A549 (cell line): Measurements from ENCODE around the gene NFKBIE. TPM values are rescaled to one million over a fixed set of nuclear protein-coding genes. Genes with fewer than 3 reads are reported as not detected.
"Not testable (repeated sequence)": the region's sequence is repeated elsewhere in the genome, so short reads cannot be mapped to it uniquely, and the experiment has no call there.

ENCODE experiments used
- ATAC-seq, 2 experiments: fragments of 200-7000 bp in 1 of 2; fragments of >200 bp in 1 of 2; cut with Nextera tagmentation in 1 of 2; cut with Tn5 transposase in 1 of 2; 3 replicates each; pipeline versions ENCODE4 v1.8.0 to v1.9.1; 2018 to 2020; ENCODE audit warnings: mild to moderate bottlenecking in 1 of 2, moderate library complexity in 1 of 2
- CTCF ChIA-PET: fragments of 300-600 bp; sonication (Branson Sonifier 250); formaldehyde crosslinking; extraction: SDS; loops from one replicate; lab custom pipeline; 2021; ENCODE audit warnings: antibody characterized with exemption, inconsistent platforms; lab: Yijun Ruan, JAX
- POLR2A ChIA-PET: fragments of 350-600 bp; formaldehyde crosslinking; extraction: SDS; loops from one replicate; lab custom pipeline; 2021; ENCODE audit warnings: antibody characterized with exemption, inconsistent platforms; lab: Yijun Ruan, JAX
- DNase-seq, 2 experiments: peaks; one replicate each; pipeline versions ENCODE4 v3.0.0 to v3.0.0-alpha.2; 2011 to 2016; ENCODE audit warnings: low read depth in 1 of 2, low spot score in 1 of 2
- FAIRE-seq: peaks from 2 replicates; lab custom pipeline; 2011; peaks lifted over from hg19 to GRCh38; lab: Jason Lieb, UNC
- H3K27ac ChIP-seq, 2 experiments: fragments of >200 bp; sonication (Bioruptor Twin); formaldehyde crosslinking; 3 replicates each; pipeline ENCODE4 v1.5.1; 2016 to 2017
- H3K4me1 ChIP-seq: fragments of >200 bp; sonication (Bioruptor Twin); formaldehyde crosslinking; 3 replicates; pipeline ENCODE4 v1.6.1; 2016
- H3K4me2 ChIP-seq: fragments of >200 bp; sonication (Bioruptor Twin); formaldehyde crosslinking; 3 replicates; pipeline ENCODE4 v1.6.1; 2016
- H3K4me3 ChIP-seq: fragments of >200 bp; sonication (Bioruptor Twin); formaldehyde crosslinking; 3 replicates; pipeline ENCODE4 v1.5.1; 2016
- H3K9me3 ChIP-seq: fragments of >200 bp; sonication (Bioruptor Twin); formaldehyde crosslinking; 3 replicates; pipeline ENCODE4 v1.6.1; 2016
- CBX8 ChIP-seq: fragments of 200-600 bp; sonication (generic); IDR thresholded peaks from 2 replicates; pipeline ENCODE4 v1.6.1; 2016
- CEBPB ChIP-seq, 2 experiments: fragments of >200 bp in 1 of 2; sonication (Bioruptor Twin) in 1 of 2; formaldehyde crosslinking in 1 of 2; IDR thresholded peaks; 2 replicates each; pipeline ENCODE4 v1.6.1; 2012 to 2016
- FOXS1 ChIP-seq: fragments of 250-450 bp; sonication (Bioruptor Pico); IDR thresholded peaks from 2 replicates; pipeline ENCODE4 v1.5.0; 2020; ENCODE audit warnings: mild to moderate bottlenecking, moderate library complexity
- GATA3 ChIP-seq: IDR thresholded peaks from 2 replicates; pipeline ENCODE4 v1.6.1; 2012; ENCODE audit warnings: borderline replicate concordance
- HES2 ChIP-seq: fragments of >200 bp; sonication (Bioruptor Twin); formaldehyde crosslinking; IDR thresholded peaks from 2 replicates; pipeline ENCODE4 v1.6.1; 2016
- HOXB13 ChIP-seq: fragments of 250-450 bp; sonication (Bioruptor Pico); IDR thresholded peaks from 2 replicates; pipeline ENCODE4 v1.5.0; 2020; ENCODE audit warnings: low read depth, mild to moderate bottlenecking, moderate library complexity
- JUN ChIP-seq, 2 experiments: fragments of >200 bp; sonication (Bioruptor Twin); formaldehyde crosslinking; IDR thresholded peaks; 2 replicates in 1 of 2; 3 replicates in 1 of 2; pipeline ENCODE4 v1.6.1; 2016 to 2017
- KDM5A ChIP-seq: fragments of 200-600 bp; sonication (generic); IDR thresholded peaks from 2 replicates; pipeline ENCODE4 v1.6.1; 2016; ENCODE audit warnings: antibody characterized with exemption, mild to moderate bottlenecking
- NFE2L2 ChIP-seq: fragments of 150-350 bp; conservative IDR thresholded peaks from 2 replicates; pipeline ENCODE4 v1.6.1; 2014; ENCODE audit warnings: low read length
- NPAS2 ChIP-seq: fragments of 250-450 bp; sonication (Bioruptor Pico); IDR thresholded peaks from 2 replicates; pipeline ENCODE4 v1.8.0; 2022; ENCODE audit warnings: mild to moderate bottlenecking, moderate library complexity, borderline replicate concordance
- PHF8 ChIP-seq: fragments of 200-600 bp; sonication (generic); IDR thresholded peaks from 2 replicates; pipeline ENCODE4 v1.6.1; 2016; ENCODE audit warnings: low read depth, mild to moderate bottlenecking, antibody characterized with exemption, moderate library complexity, borderline replicate concordance
- POLR2A ChIP-seq: IDR thresholded peaks from 2 replicates; pipeline ENCODE4 v1.6.1; 2012; ENCODE audit warnings: mild to moderate bottlenecking, low read length
- POLR2AphosphoS2 ChIP-seq: conservative IDR thresholded peaks from 2 replicates; pipeline ENCODE4 v1.6.1; 2012; ENCODE audit warnings: low read length, improper control_type of control experiment, inconsistent platforms
- SMC3 ChIP-seq: fragments of >200 bp; sonication (Bioruptor Twin); formaldehyde crosslinking; IDR thresholded peaks from 3 replicates; pipeline ENCODE4 v1.6.1; 2018; ENCODE audit warnings: inconsistent platforms
- WGBS: methylation state at CpG from one replicate; pipeline ENCODE4 v1.1.6; 2017; ENCODE audit errors: missing lambda C conversion rate; 5-methylcytosine and 5-hydroxymethylcytosine counted together
- polyA minus RNA-seq: library from RNA; depleted of rRNA, polyadenylated mRNA; stranded (reverse); fragments of >200 nt; gene quantifications from 2 replicates; pipeline ENCODE4 v1.2.3, GENCODE V29; 2011; rRNA and poly(A)+ RNA removed
- polyA plus RNA-seq, 4 experiments: library from polyadenylated mRNA; depleted of rRNA in 3 of 4; stranded (reverse); fragments of >200 nt; fragmentation: RNase III in 1 of 4; extraction: RNeasy Plus Mini Kit Qiagen cat#74134 plus additional on column Dnase treatment in 1 of 4; gene quantifications; 2 replicates in 3 of 4; 3 replicates in 1 of 4; pipeline ENCODE4 v1.2.3, GENCODE V29; 2011 to 2017
- TF ChIP-seq, protein P1 (sequence below): fragments of >200 bp; sonication (Bioruptor Twin); formaldehyde crosslinking; IDR thresholded peaks from 3 replicates; pipeline ENCODE4 v1.5.1; 2016
- TF ChIP-seq, protein P2 (sequence below): IDR thresholded peaks from 2 replicates; pipeline ENCODE4 v1.6.1; 2012
- TF ChIP-seq, protein P3 (sequence below): fragments of 150-350 bp; IDR thresholded peaks from 2 replicates; pipeline ENCODE4 v1.6.1; 2014; ENCODE audit warnings: low read depth, mild to moderate bottlenecking, low read length

NFKBIE gene, protein sequence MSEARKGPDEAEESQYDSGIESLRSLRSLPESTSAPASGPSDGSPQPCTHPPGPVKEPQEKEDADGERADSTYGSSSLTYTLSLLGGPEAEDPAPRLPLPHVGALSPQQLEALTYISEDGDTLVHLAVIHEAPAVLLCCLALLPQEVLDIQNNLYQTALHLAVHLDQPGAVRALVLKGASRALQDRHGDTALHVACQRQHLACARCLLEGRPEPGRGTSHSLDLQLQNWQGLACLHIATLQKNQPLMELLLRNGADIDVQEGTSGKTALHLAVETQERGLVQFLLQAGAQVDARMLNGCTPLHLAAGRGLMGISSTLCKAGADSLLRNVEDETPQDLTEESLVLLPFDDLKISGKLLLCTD
- polyA plus RNA-seq (2011; rRNA removed) (6.2 and 6.3 TPM in 2 replicates), polyA plus RNA-seq (2017; fragmentation: RNase III; extraction: RNeasy Plus Mini Kit Qiagen cat#74134 plus additional on column Dnase treatment) (5.6 to 9.1 TPM (median 6.0 TPM) in 3 replicates), polyA minus RNA-seq (2.8 and 4.1 TPM in 2 replicates)
- 8.2 and 10.8 TPM in 2 replicates for polyA plus RNA-seq (2012; cell fraction: cytosol; rRNA removed)
- polyA plus RNA-seq (2012; cell fraction: nucleus; rRNA removed) = 13.6 and 19.5 TPM in 2 replicates

DNA sequence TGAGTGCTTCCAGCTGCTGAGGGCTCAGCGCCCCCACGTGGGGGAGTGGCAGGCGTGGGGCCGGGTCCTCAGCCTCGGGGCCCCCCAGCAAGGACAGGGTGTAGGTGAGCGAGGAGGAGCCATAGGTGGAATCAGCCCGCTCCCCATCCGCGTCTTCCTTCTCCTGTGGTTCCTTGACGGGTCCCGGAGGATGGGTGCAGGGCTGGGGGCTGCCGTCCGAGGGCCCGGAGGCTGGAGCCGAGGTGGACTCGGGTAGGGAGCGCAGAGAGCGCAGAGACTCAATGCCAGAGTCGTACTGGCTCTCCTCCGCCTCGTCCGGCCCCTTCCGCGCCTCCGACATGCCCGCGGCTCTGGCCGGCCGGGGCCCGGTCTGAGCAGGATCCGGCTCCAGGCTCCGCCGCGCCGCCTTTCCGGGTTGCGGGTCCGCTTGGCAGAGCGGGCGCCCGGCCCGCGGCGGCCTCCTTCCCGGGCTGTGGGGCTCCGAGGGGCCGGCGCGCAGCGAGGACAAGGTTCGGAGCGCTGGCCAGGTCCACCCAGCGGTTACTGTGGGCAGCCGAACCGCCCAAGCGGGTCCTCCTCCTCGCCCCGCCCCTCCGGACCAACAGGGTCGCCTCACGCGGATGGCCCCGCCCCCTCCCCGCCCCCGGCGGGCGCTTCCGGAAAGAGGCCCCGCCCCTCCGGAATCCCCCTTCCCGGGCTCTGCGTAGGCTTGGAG is at the start of gene NFKBIE:
Gene NFKBIE (minus strand): TSS at position 545 of the 715 bp plus-strand sequence. CDS start 205 bp downstream, at position 340.
- H3K9me3 ChIP-seq = no peaks in the 10 kb centered on the region
- CTCF ChIA-PET = interaction anchor here (1.1 to 6.0 kb wide), 4 partner anchors 10 to 92 kb away, joined by 4 to 181 read pairs (median 6); no protein-coding TSS in a partner anchor
- 0% methylated on average over 17 of the region's 72 CpGs for WGBS
- H3K4me2 ChIP-seq = peak within 1 kb of the TSS; percentile 97
- H3K27ac ChIP-seq = peak within 1 kb of the TSS; percentile 81 to 90
- peak; percentile 73 to 83 for ATAC-seq
- TF ChIP-seq, protein P1, sequence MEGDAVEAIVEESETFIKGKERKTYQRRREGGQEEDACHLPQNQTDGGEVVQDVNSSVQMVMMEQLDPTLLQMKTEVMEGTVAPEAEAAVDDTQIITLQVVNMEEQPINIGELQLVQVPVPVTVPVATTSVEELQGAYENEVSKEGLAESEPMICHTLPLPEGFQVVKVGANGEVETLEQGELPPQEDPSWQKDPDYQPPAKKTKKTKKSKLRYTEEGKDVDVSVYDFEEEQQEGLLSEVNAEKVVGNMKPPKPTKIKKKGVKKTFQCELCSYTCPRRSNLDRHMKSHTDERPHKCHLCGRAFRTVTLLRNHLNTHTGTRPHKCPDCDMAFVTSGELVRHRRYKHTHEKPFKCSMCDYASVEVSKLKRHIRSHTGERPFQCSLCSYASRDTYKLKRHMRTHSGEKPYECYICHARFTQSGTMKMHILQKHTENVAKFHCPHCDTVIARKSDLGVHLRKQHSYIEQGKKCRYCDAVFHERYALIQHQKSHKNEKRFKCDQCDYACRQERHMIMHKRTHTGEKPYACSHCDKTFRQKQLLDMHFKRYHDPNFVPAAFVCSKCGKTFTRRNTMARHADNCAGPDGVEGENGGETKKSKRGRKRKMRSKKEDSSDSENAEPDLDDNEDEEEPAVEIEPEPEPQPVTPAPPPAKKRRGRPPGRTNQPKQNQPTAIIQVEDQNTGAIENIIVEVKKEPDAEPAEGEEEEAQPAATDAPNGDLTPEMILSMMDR = peak; percentile 19; the same call in 2 of the 3 replicates
- TF ChIP-seq, protein P2, sequence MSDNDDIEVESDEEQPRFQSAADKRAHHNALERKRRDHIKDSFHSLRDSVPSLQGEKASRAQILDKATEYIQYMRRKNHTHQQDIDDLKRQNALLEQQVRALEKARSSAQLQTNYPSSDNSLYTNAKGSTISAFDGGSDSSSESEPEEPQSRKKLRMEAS = peak; percentile 38
- TF ChIP-seq KDM5A (peak; percentile 56; the same call in 1 of the 2 replicates), PHF8 (peak; percentile 68; the same call in 1 of the 2 replicates), NFE2L2 (no peak), FOXS1 (CRISPR knock-in tag) (no peak), GATA3 (no peak), NPAS2 (CRISPR knock-in tag) (no peak), CEBPB (IDR thresholded peaks at IDR 0.05) (no peak), SMC3 (peak; percentile 9; the same call in 1 of the 3 replicates), CBX8 (no peak), JUN (IDR thresholded peaks at IDR 0.05) (peak in 1 of 2 experiments; percentile 50; a peak in 1 of 5 replicates), POLR2AphosphoS2 (no peak), POLR2A (peak; percentile 81), HES2 (no peak), HOXB13 (no peak)
- TF ChIP-seq, protein P3, sequence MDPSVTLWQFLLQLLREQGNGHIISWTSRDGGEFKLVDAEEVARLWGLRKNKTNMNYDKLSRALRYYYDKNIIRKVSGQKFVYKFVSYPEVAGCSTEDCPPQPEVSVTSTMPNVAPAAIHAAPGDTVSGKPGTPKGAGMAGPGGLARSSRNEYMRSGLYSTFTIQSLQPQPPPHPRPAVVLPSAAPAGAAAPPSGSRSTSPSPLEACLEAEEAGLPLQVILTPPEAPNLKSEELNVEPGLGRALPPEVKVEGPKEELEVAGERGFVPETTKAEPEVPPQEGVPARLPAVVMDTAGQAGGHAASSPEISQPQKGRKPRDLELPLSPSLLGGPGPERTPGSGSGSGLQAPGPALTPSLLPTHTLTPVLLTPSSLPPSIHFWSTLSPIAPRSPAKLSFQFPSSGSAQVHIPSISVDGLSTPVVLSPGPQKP = no peak
- POLR2A ChIA-PET = no interaction called here
- peaks cover 23% of the 10 kb centered on the region for H3K4me1 ChIP-seq
- DNase-seq = peak; percentile 80 to 84
- no peak for FAIRE-seq
- H3K4me3 ChIP-seq = peak within 1 kb of the TSS; percentile 81

DNA sequence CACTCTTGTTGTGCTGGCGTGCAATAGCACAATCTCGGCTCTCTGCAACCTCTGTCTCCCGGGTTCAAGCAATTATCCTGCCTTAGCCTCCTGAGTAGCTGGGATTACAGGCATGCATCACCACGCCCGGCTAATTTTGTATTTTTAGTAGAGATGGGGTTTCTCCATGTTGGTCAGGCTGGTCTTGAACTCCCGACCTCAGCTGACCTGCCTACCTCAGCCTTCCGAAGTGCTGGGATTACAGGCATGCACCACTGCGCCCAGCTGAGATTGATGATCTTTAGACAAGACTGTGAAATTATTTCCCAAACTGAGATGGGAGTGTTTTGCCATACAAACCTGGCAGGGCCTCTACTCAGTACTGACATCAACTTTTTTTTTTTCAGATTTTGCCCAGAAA is 49.3 kb upstream of the NFKBIE start:
- CTCF ChIA-PET = interaction anchor here (0.7 to 3.1 kb wide), 9 partner anchors 9 to 50 kb away, joined by 3 to 24 read pairs (median 4); no protein-coding TSS in a partner anchor
- POLR2A ChIA-PET = not testable (repeated sequence)

More for the DNA sequence above, 49.3 kb upstream of the NFKBIE start:
- not testable (repeated sequence) for H3K4me2 ChIP-seq, DNase-seq, H3K4me3 ChIP-seq, H3K4me1 ChIP-seq, H3K27ac ChIP-seq, FAIRE-seq, ATAC-seq, H3K9me3 ChIP-seq
- WGBS = 51% methylated on average over 8 of the region's 8 CpGs
